ENCODE data around the gene NEIL3. TPM values are rescaled to one million over a fixed set of nuclear protein-coding genes. Genes with fewer than 3 reads are reported as not detected.

The NEIL3 gene
- total RNA-seq, 1 experiment from 2014 or later, result 6.3 TPM

- Histone ChIP-seq H2BK5ac (ENCODE audit: insufficient read length, low read length) (no peak overlapping the region), H3K9me3 (ENCODE audit: control insufficient read depth, low read depth, low read length) (peaks cover 4% of the 10 kb centered on the region), H3K23ac (ENCODE audit: insufficient read length, low read depth, low read length) (no peak overlapping the region), H3K18ac (ENCODE audit: insufficient read length, low read depth, low read length) (no peak overlapping the region), H4K5ac (ENCODE audit: insufficient read length, low read depth, low read length) (no peak overlapping the region), H4K91ac (ENCODE audit: insufficient read length, low read depth, low read length) (no peak overlapping the region), H3K56ac (ENCODE audit: insufficient read length, low read depth, low read length) (no peak overlapping the region), H2BK20ac (ENCODE audit: low read depth, low read length, poor library complexity, severe bottlenecking) (no peak overlapping the region), H3K14ac (ENCODE audit: insufficient read depth, low read length) (no peak overlapping the region), H3K27me3 (ENCODE audit: insufficient read depth, low read length) (no peaks in the 10 kb centered on the region), H2AFZ (ENCODE audit: low read length) (no peak overlapping the region), H3K79me1 (ENCODE audit: insufficient read depth, low read depth, low read length, poor library complexity, severe bottlenecking) (no peaks in the 10 kb centered on the region), H2BK15ac (ENCODE audit: low read depth, low read length) (no peak overlapping the region), H2AK5ac (ENCODE audit: insufficient read length, low read length) (no peak overlapping the region), H3K4me2 (ENCODE audit: insufficient read depth, insufficient read length, low read length) (no peak overlapping the region), H2BK120ac (ENCODE audit: low read depth, low read length, poor library complexity, severe bottlenecking) (no peak overlapping the region), H3K4ac (ENCODE audit: low read depth, low read length) (no peak overlapping the region), H3K23me2 (ENCODE audit: insufficient read length, low read depth, low read length, poor library complexity, severe bottlenecking) (no peaks in the 10 kb centered on the region), H4K20me1 (ENCODE audit: control insufficient read depth, insufficient read depth, insufficient read length) (no peaks in the 10 kb centered on the region), H3K4me1 (ENCODE audit: insufficient read depth, low read length) (no peaks in the 10 kb centered on the region; the same call in 1 of the 2 replicates), H2BK12ac (ENCODE audit: insufficient read length, low read depth, low read length) (no peak overlapping the region), H3K27ac (ENCODE audit: insufficient read length, low read depth, low read length) (no peak overlapping the region), H3K9ac (ENCODE audit: extremely low read depth, insufficient read length, low read length) (no peak overlapping the region), H3K79me2 (ENCODE audit: insufficient read depth, low read length) (no peaks in the 10 kb centered on the region), H4K8ac (replicated peaks; ENCODE audit: insufficient read length, low read depth, low read length) (no peak overlapping the region), H3T11ph (ENCODE audit: low read length) (no peak overlapping the region)
- no peak overlapping the region for H3K27ac Mint-ChIP-seq
- H3K9me3 Mint-ChIP-seq, result peaks cover 7% of the 10 kb centered on the region in 2 experiments
- no peak for DNase-seq
- H3K36me3 Mint-ChIP-seq (ENCODE audit: insufficient read depth in 1 of 3, low read depth in 3 of 3), result peaks cover 5 to 6% (median 5%) of the 10 kb centered on the region in 3 experiments; a peak in 5 of 7 replicates
- no peak for TF ChIP-seq CTCF (conservative IDR thresholded peaks at IDR 0.05)
- WGBS (ENCODE audit: extremely low coverage, insufficient read length, low lambda C conversion rate), result no CpG with 5 or more reads among the region's 4 CpGs
- H3K27me3 Mint-ChIP-seq (ENCODE audit: low read depth), result no peaks in the 10 kb centered on the region
- no peaks in the 10 kb centered on the region for H3K4me1 Mint-ChIP-seq
- no peak overlapping the region for H3K4me3 Mint-ChIP-seq
Measured at GRCh38 chr4:177302371-177303100, 7.1 kb upstream of the NEIL3 start.

Measured in H9 (cell line).